IPS-18a (cell line): ENCODE results near the gene MPG.

ENCODE experiments used
- H3K27ac ChIP-seq: one replicate; pipeline ENCODE4 v1.5.1; 2013; ENCODE audit warnings: low read length
- H3K27me3 ChIP-seq: one replicate; pipeline ENCODE4 v1.6.1; 2013; ENCODE audit warnings: mild to moderate bottlenecking, low read length; ENCODE audit not compliant: control insufficient read depth, insufficient read depth
- H3K36me3 ChIP-seq: one replicate; pipeline ENCODE4 v1.6.1; 2013; ENCODE audit warnings: low read depth, low read length; ENCODE audit not compliant: control insufficient read depth
- H3K4me1 ChIP-seq: one replicate; pipeline ENCODE4 v1.6.1; 2013; ENCODE audit warnings: low read depth, low read length; ENCODE audit not compliant: control insufficient read depth
- H3K4me3 ChIP-seq: one replicate; pipeline ENCODE4 v1.5.1; 2013; ENCODE audit warnings: low read length
- H3K9ac ChIP-seq: one replicate; pipeline ENCODE4 v1.6.1; 2013; ENCODE audit warnings: mild to moderate bottlenecking, low read length, moderate library complexity
- H3K9me3 ChIP-seq: one replicate; pipeline ENCODE4 v1.6.1; 2013; ENCODE audit warnings: low read depth, low read length; ENCODE audit not compliant: control insufficient read depth

The MPG gene

GRCh38 chr16:71540-72401 lies 6.3 kb upstream of the MPG start:
- H3K27me3 ChIP-seq: peaks cover 8% of the 10 kb centered on the region
- no peaks in the 10 kb centered on the region for H3K9me3 ChIP-seq
- H3K27ac ChIP-seq: no peak overlapping the region
- peak overlapping the region; percentile 21 for H3K9ac ChIP-seq
- no peaks in the 10 kb centered on the region for H3K36me3 ChIP-seq
- H3K4me3 ChIP-seq: peak overlapping the region; percentile 61
- peaks cover 32% of the 10 kb centered on the region for H3K4me1 ChIP-seq

GRCh38 chr16:72561-73548 lies 5.2 kb upstream of the MPG start, which contains the start of gene RHBDF1:
Gene RHBDF1 (minus strand): TSS chr16:72631. CDS start chr16:65015, 7,616 bp downstream.
- no peak within 1 kb of the TSS for H3K27ac ChIP-seq
- H3K27me3 ChIP-seq: peaks cover 8% of the 10 kb centered on the region
- no peaks in the 10 kb centered on the region for H3K36me3 ChIP-seq
- H3K4me3 ChIP-seq: peak within 1 kb of the TSS; percentile 61
- H3K9me3 ChIP-seq: no peaks in the 10 kb centered on the region
- peaks cover 33% of the 10 kb centered on the region for H3K4me1 ChIP-seq
- peak within 1 kb of the TSS; percentile 55 for H3K9ac ChIP-seq

- H3K27me3 ChIP-seq: peaks cover 14% of the 10 kb centered on the region
- H3K36me3 ChIP-seq: no peaks in the 10 kb centered on the region
- H3K27ac ChIP-seq: no peak overlapping the region
- H3K9me3 ChIP-seq: no peaks in the 10 kb centered on the region
- H3K9ac ChIP-seq: no peak overlapping the region
- H3K4me3 ChIP-seq: no peak overlapping the region
- peaks cover 33% of the 10 kb centered on the region for H3K4me1 ChIP-seq
Observed at GRCh38 chr16:74051-74746, 3.8 kb upstream of the MPG start.

GRCh38 chr16:74747-75334 lies 3.2 kb upstream of the MPG start:
- H3K4me3 ChIP-seq: no peak overlapping the region
- no peaks in the 10 kb centered on the region for H3K9me3 ChIP-seq
- peaks cover 33% of the 10 kb centered on the region for H3K4me1 ChIP-seq
- no peak overlapping the region for H3K9ac ChIP-seq
- no peak overlapping the region for H3K27ac ChIP-seq
- H3K36me3 ChIP-seq: no peaks in the 10 kb centered on the region
- H3K27me3 ChIP-seq: peaks cover 14% of the 10 kb centered on the region

GRCh38 chr16:75580-76501 lies 2.2 kb upstream of the MPG start:
- Histone ChIP-seq H3K27me3 (peaks cover 14% of the 10 kb centered on the region), H3K4me1 (peaks cover 31% of the 10 kb centered on the region), H3K27ac (no peak overlapping the region), H3K9me3 (no peaks in the 10 kb centered on the region), H3K36me3 (no peaks in the 10 kb centered on the region), H3K4me3 (no peak overlapping the region), H3K9ac (no peak overlapping the region)

- H3K9ac ChIP-seq: no peak overlapping the region
- peaks cover 14% of the 10 kb centered on the region for H3K27me3 ChIP-seq
- no peak overlapping the region for H3K4me3 ChIP-seq
- H3K36me3 ChIP-seq: no peaks in the 10 kb centered on the region
- no peak overlapping the region for H3K27ac ChIP-seq
- H3K9me3 ChIP-seq: no peaks in the 10 kb centered on the region
- H3K4me1 ChIP-seq: peaks cover 26% of the 10 kb centered on the region
Observed at GRCh38 chr16:76535-77272, 1.3 kb upstream of the MPG start.

GRCh38 chr16:77273-77806 lies 685 bp upstream of the MPG start:
- no peak overlapping the region for H3K27ac ChIP-seq
- peak overlapping the region; percentile 64 for H3K4me3 ChIP-seq
- H3K9me3 ChIP-seq: no peaks in the 10 kb centered on the region
- H3K27me3 ChIP-seq: peaks cover 14% of the 10 kb centered on the region
- no peaks in the 10 kb centered on the region for H3K36me3 ChIP-seq
- H3K4me1 ChIP-seq: peaks cover 28% of the 10 kb centered on the region
- H3K9ac ChIP-seq: peak overlapping the region; percentile 50

- no peaks in the 10 kb centered on the region for H3K36me3 ChIP-seq
- no peak overlapping the region for H3K27ac ChIP-seq
- peak overlapping the region; percentile 17 for H3K9ac ChIP-seq
- H3K4me3 ChIP-seq: peak overlapping the region; percentile 64
- no peaks in the 10 kb centered on the region for H3K9me3 ChIP-seq
- peaks cover 7% of the 10 kb centered on the region for H3K27me3 ChIP-seq
- peaks cover 24% of the 10 kb centered on the region for H3K4me1 ChIP-seq
Observed at GRCh38 chr16:78444-79150, 572 bp downstream of the MPG start.
